ENCODE measurements around the gene MAP3K21.
A peak's percentile ranks its signal among the peaks of the same experiment; 100 is the strongest.

The MAP3K21 gene

DNA sequence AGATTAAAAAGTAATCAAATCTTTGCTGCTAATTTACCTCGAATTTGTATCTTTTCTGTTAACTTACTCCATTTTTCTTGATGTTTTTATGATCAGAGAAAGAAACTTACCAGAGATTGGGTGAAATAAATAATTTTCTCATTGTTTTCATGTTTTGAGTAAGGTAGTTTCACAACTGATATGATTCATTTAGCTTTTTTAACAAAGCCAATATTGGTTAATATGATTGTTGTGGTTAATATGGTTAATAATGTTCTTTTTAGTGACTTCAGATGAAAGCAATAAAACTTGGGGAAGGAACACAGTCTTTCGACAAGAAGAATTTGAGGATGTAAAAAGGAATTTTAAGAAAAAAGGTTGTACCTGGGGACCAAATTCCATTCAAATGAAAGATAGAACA is 48.1 kb downstream of the MAP3K21 start:
- H3K79me2 ChIP-seq (ENCODE audit: control insufficient read depth, low read length) = no peaks in the 10 kb centered on the region
- H3K27ac ChIP-seq (ENCODE audit: low read depth, low read length) = no peak overlapping the region
- no peak overlapping the region for H3K4me2 ChIP-seq (ENCODE audit: low read length)
- H3K27me3 ChIP-seq (ENCODE audit: control insufficient read depth, low read length) = no peaks in the 10 kb centered on the region; the same call in 1 of the 2 replicates
- H3K4me1 ChIP-seq (ENCODE audit: control insufficient read depth, low read length) = no peaks in the 10 kb centered on the region
- no peaks in the 10 kb centered on the region for H3K9me3 ChIP-seq (ENCODE audit: control insufficient read depth, insufficient read depth, low read length)
- H3K9me2 ChIP-seq (replicated peaks; ENCODE audit: control insufficient read depth, low read length) = no peaks in the 10 kb centered on the region
- no peaks in the 10 kb centered on the region for H3K36me3 ChIP-seq (ENCODE audit: control insufficient read depth, low read length)
- no peaks in the 10 kb centered on the region for H3F3A ChIP-seq (ENCODE audit: control insufficient read depth, insufficient read depth)
- no peaks in the 10 kb centered on the region for H4K20me1 ChIP-seq (ENCODE audit: control insufficient read depth, insufficient read depth, low read depth, low read length)
- H3K4me3 ChIP-seq (ENCODE audit: low read length) = no peak overlapping the region
- TF ChIP-seq, protein P1, sequence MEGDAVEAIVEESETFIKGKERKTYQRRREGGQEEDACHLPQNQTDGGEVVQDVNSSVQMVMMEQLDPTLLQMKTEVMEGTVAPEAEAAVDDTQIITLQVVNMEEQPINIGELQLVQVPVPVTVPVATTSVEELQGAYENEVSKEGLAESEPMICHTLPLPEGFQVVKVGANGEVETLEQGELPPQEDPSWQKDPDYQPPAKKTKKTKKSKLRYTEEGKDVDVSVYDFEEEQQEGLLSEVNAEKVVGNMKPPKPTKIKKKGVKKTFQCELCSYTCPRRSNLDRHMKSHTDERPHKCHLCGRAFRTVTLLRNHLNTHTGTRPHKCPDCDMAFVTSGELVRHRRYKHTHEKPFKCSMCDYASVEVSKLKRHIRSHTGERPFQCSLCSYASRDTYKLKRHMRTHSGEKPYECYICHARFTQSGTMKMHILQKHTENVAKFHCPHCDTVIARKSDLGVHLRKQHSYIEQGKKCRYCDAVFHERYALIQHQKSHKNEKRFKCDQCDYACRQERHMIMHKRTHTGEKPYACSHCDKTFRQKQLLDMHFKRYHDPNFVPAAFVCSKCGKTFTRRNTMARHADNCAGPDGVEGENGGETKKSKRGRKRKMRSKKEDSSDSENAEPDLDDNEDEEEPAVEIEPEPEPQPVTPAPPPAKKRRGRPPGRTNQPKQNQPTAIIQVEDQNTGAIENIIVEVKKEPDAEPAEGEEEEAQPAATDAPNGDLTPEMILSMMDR (IDR thresholded peaks at IDR 0.05; ENCODE audit: low read depth, low read length, poor library complexity, severe bottlenecking) = no peak
- TF ChIP-seq EZH2phosphoT487 (IDR thresholded peaks at IDR 0.05; ENCODE audit: borderline replicate concordance, low read length) = no peak

DNA sequence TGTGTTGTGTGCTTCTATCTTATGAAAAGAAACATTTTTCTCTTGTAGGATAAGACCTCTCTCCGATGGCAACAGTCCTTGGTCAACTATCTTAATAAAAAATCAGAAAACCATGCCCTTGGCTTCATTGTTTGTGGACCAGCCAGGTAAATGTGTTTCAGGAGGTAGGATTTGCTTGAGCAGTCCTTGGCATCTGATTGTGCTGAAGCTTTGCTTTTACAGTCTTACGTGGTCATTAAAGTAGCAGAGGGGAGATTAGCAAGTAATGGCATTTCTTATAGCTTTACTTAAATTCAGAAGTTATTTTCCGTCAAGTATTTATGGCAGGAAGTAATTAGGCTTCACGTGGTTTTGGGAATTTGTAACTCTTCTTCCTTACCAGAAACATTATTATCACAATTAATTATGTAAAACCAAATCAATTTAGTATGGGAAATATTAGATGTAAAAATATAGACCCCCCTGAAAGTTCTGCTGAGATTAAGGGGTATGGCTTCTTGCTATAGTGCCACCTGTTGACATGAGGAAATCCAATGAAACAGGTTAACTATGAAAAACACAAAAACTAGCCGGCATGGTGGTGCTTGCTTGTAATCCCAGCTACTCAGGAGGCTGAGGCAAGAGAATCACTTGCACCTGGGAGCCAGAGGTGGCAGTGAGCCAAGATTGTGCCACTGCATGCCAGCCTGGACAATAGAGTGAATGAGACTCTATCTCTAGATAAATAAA is 49.0 kb downstream of the MAP3K21 start:
- H3K27ac ChIP-seq (ENCODE audit: low read depth, low read length) = no peak overlapping the region
- no peaks in the 10 kb centered on the region for H3K9me2 ChIP-seq (replicated peaks; ENCODE audit: control insufficient read depth, low read length)
- H3K79me2 ChIP-seq (ENCODE audit: control insufficient read depth, low read length) = no peaks in the 10 kb centered on the region
- H3K27me3 ChIP-seq (ENCODE audit: control insufficient read depth, low read length) = no peaks in the 10 kb centered on the region; the same call in 1 of the 2 replicates
- no peaks in the 10 kb centered on the region for H3K36me3 ChIP-seq (ENCODE audit: control insufficient read depth, low read length)
- H3K4me3 ChIP-seq (ENCODE audit: low read length) = no peak overlapping the region
- no peak for TF ChIP-seq EZH2phosphoT487 (IDR thresholded peaks at IDR 0.05; ENCODE audit: borderline replicate concordance, low read length)
- TF ChIP-seq, protein P1 (IDR thresholded peaks at IDR 0.05; ENCODE audit: low read depth, low read length, poor library complexity, severe bottlenecking) = peak; percentile 9
- H3F3A ChIP-seq (ENCODE audit: control insufficient read depth, insufficient read depth) = no peaks in the 10 kb centered on the region
- H3K9me3 ChIP-seq (ENCODE audit: control insufficient read depth, insufficient read depth, low read length) = no peaks in the 10 kb centered on the region
- no peaks in the 10 kb centered on the region for H4K20me1 ChIP-seq (ENCODE audit: control insufficient read depth, insufficient read depth, low read depth, low read length)
- H3K4me2 ChIP-seq (ENCODE audit: low read length) = no peak overlapping the region
- H3K4me1 ChIP-seq (ENCODE audit: control insufficient read depth, low read length) = no peaks in the 10 kb centered on the region

DNA sequence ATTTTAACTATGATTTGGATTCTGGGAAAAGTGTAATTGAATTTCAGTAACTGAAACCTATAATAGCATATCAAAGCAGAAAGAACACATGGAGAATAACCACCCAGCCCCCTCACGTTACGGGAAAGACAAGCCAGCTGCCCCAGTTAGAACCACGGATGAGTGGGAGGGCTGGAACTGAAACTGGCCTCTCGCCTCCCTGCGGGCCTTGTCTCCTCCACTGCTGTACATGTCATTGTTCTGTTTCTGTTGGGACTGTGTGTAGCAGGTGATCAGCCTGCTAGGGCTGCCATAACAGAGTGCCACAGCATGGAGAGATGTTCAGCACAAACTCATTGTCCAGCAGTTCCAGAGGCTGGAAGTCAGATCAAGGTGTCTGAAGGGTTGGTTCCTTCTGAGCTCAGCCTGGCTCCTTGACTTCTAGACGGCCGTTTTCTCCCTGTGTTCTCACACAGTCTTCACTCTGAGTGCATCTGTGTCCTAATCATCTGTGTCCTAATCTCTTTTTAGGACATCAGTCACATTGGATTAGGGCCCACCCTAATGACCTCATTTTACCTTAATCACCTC is 52.4 kb downstream of the MAP3K21 start:
- Histone ChIP-seq H3K4me2 (ENCODE audit: low read length) (no peak overlapping the region), H3K27me3 (ENCODE audit: control insufficient read depth, low read length) (no peaks in the 10 kb centered on the region; the same call in 1 of the 2 replicates), H3K4me3 (ENCODE audit: low read length) (no peak overlapping the region), H3K9me2 (replicated peaks; ENCODE audit: control insufficient read depth, low read length) (no peaks in the 10 kb centered on the region), H3F3A (ENCODE audit: control insufficient read depth, insufficient read depth) (no peaks in the 10 kb centered on the region), H3K9me3 (ENCODE audit: control insufficient read depth, insufficient read depth, low read length) (no peaks in the 10 kb centered on the region), H3K36me3 (ENCODE audit: control insufficient read depth, low read length) (no peaks in the 10 kb centered on the region), H3K27ac (ENCODE audit: low read depth, low read length) (no peak overlapping the region), H3K4me1 (ENCODE audit: control insufficient read depth, low read length) (no peaks in the 10 kb centered on the region), H3K79me2 (ENCODE audit: control insufficient read depth, low read length) (no peaks in the 10 kb centered on the region), H4K20me1 (ENCODE audit: control insufficient read depth, insufficient read depth, low read depth, low read length) (no peaks in the 10 kb centered on the region)
- TF ChIP-seq EZH2phosphoT487 (IDR thresholded peaks at IDR 0.05; ENCODE audit: borderline replicate concordance, low read length) = no peak
- TF ChIP-seq, protein P1 (IDR thresholded peaks at IDR 0.05; ENCODE audit: low read depth, low read length, poor library complexity, severe bottlenecking) = no peak

Data from DOHH2 (cell line).